H1 (cell line): Measurements from ENCODE around the gene PLCB1. TPM values are rescaled to one million over a fixed set of nuclear protein-coding genes. Genes with fewer than 3 reads are reported as not detected.

Source experiments
- CTCF ChIA-PET: fragments of 300-600 bp; sonication (Branson Sonifier 250); formaldehyde crosslinking; loops from one replicate; lab custom pipeline; 2021; ENCODE audit not compliant: partially characterized antibody; lab: Charles Lee
- POLR2A ChIA-PET: fragments of 300-600 bp; sonication (Branson Sonifier 250); formaldehyde crosslinking; loops from one replicate; lab custom pipeline; 2021; ENCODE audit warnings: inconsistent platforms; ENCODE audit not compliant: partially characterized antibody; lab: Charles Lee
- DNase-seq, 2 experiments: peaks; one replicate each; pipeline versions ENCODE4 v3.0.0 to v3.0.0-alpha.2; 2010 to 2022; ENCODE audit warnings: low spot score in 2 of 2, low read depth in 1 of 2, mixed read lengths in 1 of 2
- FAIRE-seq: peaks from 2 replicates; lab custom pipeline; 2011; peaks lifted over from hg19 to GRCh38; lab: Jason Lieb, UNC
- H2AFZ ChIP-seq: 2 replicates; pipeline ENCODE4 v1.8.1; 2012; ENCODE audit warnings: low read length, inconsistent platforms
- H2AK5ac ChIP-seq: 2 replicates; pipeline ENCODE4 v1.6.1; 2013; ENCODE audit warnings: low read depth, low read length
- H2BK120ac ChIP-seq: replicated peaks from 2 replicates; pipeline ENCODE3; 2013; ENCODE audit warnings: low read depth, low read length, inconsistent platforms
- H2BK12ac ChIP-seq: 2 replicates; pipeline ENCODE4 v1.6.1; 2013; ENCODE audit warnings: low read depth, low read length
- H2BK15ac ChIP-seq: 2 replicates; pipeline ENCODE4 v1.6.1; 2013; ENCODE audit warnings: low read length
- H2BK20ac ChIP-seq: 2 replicates; pipeline ENCODE4 v1.6.1; 2013; ENCODE audit warnings: low read length
- H2BK5ac ChIP-seq: 2 replicates; pipeline ENCODE4 v1.6.1; 2013; ENCODE audit warnings: low read depth, low read length
- H3K14ac ChIP-seq: 2 replicates; pipeline ENCODE4 v1.6.1; 2013; ENCODE audit warnings: inconsistent platforms; ENCODE audit not compliant: insufficient read length
- H3K18ac ChIP-seq: 2 replicates; pipeline ENCODE4 v1.6.1; 2013; ENCODE audit warnings: low read length; ENCODE audit errors: extremely low read depth
- H3K23ac ChIP-seq: 2 replicates; pipeline ENCODE4 v1.6.1; 2013; ENCODE audit warnings: inconsistent platforms; ENCODE audit not compliant: insufficient read length
- H3K23me2 ChIP-seq: 2 replicates; pipeline ENCODE4 v1.6.1; 2013; ENCODE audit warnings: low read depth, low read length
- H3K27ac ChIP-seq: 2 replicates; pipeline ENCODE4 v1.6.1; 2011; ENCODE audit warnings: low read depth, low read length, inconsistent platforms
- H3K27me3 ChIP-seq, 4 experiments: replicated peaks in 1 of 4; 1 replicate in 1 of 4; 2 replicates in 3 of 4; pipeline versions ENCODE4 v1.6.1 to v1.8.1; 2011 to 2013; ENCODE audit warnings: low read length in 3 of 4, mild to moderate bottlenecking in 3 of 4, inconsistent platforms in 2 of 4, mixed read lengths in 2 of 4, moderate library complexity in 1 of 4; ENCODE audit not compliant: control insufficient read depth in 3 of 4, insufficient read depth in 3 of 4; ENCODE audit errors: extremely low read depth in 1 of 4
- H3K36me3 ChIP-seq, 4 experiments: 2 replicates each; pipeline versions ENCODE4 v1.6.1 to v1.8.1; 2011 to 2013; ENCODE audit warnings: mild to moderate bottlenecking in 4 of 4, low read length in 3 of 4, moderate library complexity in 2 of 4, control low read depth in 1 of 4, inconsistent platforms in 1 of 4; ENCODE audit not compliant: insufficient read depth in 4 of 4, control insufficient read depth in 2 of 4
- H3K4ac ChIP-seq: replicated peaks from 2 replicates; pipeline ENCODE3; 2013; ENCODE audit warnings: low read length, low read depth, mixed read lengths, inconsistent platforms; ENCODE audit not compliant: insufficient read length
- H3K4me1 ChIP-seq, 4 experiments: replicated peaks in 1 of 4; 1 replicate in 1 of 4; 2 replicates in 3 of 4; pipeline versions ENCODE4 v1.6.1 to v1.8.1; 2011 to 2013; ENCODE audit warnings: low read length in 3 of 4, inconsistent platforms in 2 of 4, mixed read lengths in 1 of 4; ENCODE audit not compliant: insufficient read depth in 4 of 4, control insufficient read depth in 3 of 4
- H3K4me2 ChIP-seq, 2 experiments: 2 replicates each; pipeline versions ENCODE4 v1.6.1 to v1.8.1; 2011 to 2013; ENCODE audit warnings: low read depth in 2 of 2, low read length in 2 of 2, control low read depth in 1 of 2, inconsistent platforms in 1 of 2, mild to moderate bottlenecking in 1 of 2; ENCODE audit not compliant: insufficient read depth in 1 of 2
- H3K4me3 ChIP-seq, 4 experiments: fragments of 200-600, 300-600 bp in 1 of 4; sonication (generic), shearing (Covaris generic), sonication (Bioruptor Twin) in 1 of 4; 2 replicates each; pipeline versions ENCODE4 v1.5.1 to v1.8.1; 2011 to 2016; ENCODE audit warnings: low read length in 4 of 4, low read depth in 3 of 4, control low read depth in 2 of 4, inconsistent platforms in 2 of 4, mild to moderate bottlenecking in 2 of 4, mixed read lengths in 1 of 4, moderate library complexity in 1 of 4; ENCODE audit not compliant: insufficient read depth in 2 of 4; ENCODE audit errors: extremely low read depth in 1 of 4
- H3K56ac ChIP-seq: replicated peaks from 2 replicates; pipeline ENCODE3; 2013; ENCODE audit warnings: low read depth, mild to moderate bottlenecking, mixed read lengths, low read length, inconsistent platforms; ENCODE audit not compliant: insufficient read length
- H3K79me1 ChIP-seq: 2 replicates; pipeline ENCODE4 v1.6.1; 2013; ENCODE audit warnings: low read depth, low read length, control low read depth
- H3K79me2 ChIP-seq, 2 experiments: 2 replicates each; pipeline versions ENCODE4 v1.6.1 to v1.8.1; 2012 to 2013; ENCODE audit warnings: low read length in 2 of 2, mild to moderate bottlenecking in 2 of 2, inconsistent platforms in 1 of 2; ENCODE audit not compliant: insufficient read depth in 2 of 2, control insufficient read depth in 1 of 2
- H3K9ac ChIP-seq, 4 experiments: replicated peaks in 1 of 4; 1 replicate in 1 of 4; 2 replicates in 3 of 4; pipeline versions ENCODE4 v1.6.1 to v1.8.1; 2011 to 2013; ENCODE audit warnings: low read depth in 3 of 4, low read length in 3 of 4, control low read depth in 2 of 4, mild to moderate bottlenecking in 2 of 4, moderate library complexity in 2 of 4, inconsistent platforms in 1 of 4; ENCODE audit errors: extremely low read depth in 1 of 4
- H3K9me3 ChIP-seq, 2 experiments: 2 replicates each; pipeline versions ENCODE4 v1.6.1 to v1.8.1; 2012 to 2013; ENCODE audit warnings: mild to moderate bottlenecking in 2 of 2, moderate library complexity in 2 of 2, control low read depth in 1 of 2, inconsistent platforms in 1 of 2, low read depth in 1 of 2, low read length in 1 of 2, mixed read lengths in 1 of 2; ENCODE audit not compliant: insufficient read depth in 2 of 2
- H4K20me1 ChIP-seq, 2 experiments: replicated peaks in 1 of 2; 2 replicates each; pipeline versions ENCODE3 to v1.8.1; 2011 to 2013; ENCODE audit warnings: inconsistent platforms in 2 of 2, low read length in 2 of 2, mild to moderate bottlenecking in 1 of 2; ENCODE audit not compliant: insufficient read depth in 2 of 2, control insufficient read depth in 1 of 2
- H4K5ac ChIP-seq: 2 replicates; pipeline ENCODE4 v1.6.1; 2013; ENCODE audit warnings: low read length, low read depth, mixed read lengths, inconsistent platforms; ENCODE audit not compliant: insufficient read length
- H4K8ac ChIP-seq: 2 replicates; pipeline ENCODE4 v1.8.0; 2013; ENCODE audit warnings: mild to moderate bottlenecking, moderate library complexity, low read length, inconsistent platforms; ENCODE audit not compliant: insufficient read depth; ENCODE audit errors: extremely low read depth
- H4K91ac ChIP-seq: replicated peaks from 2 replicates; pipeline ENCODE3; 2013; ENCODE audit warnings: low read length, mixed read lengths, inconsistent platforms; ENCODE audit not compliant: insufficient read length
- CEBPB ChIP-seq: IDR thresholded peaks from 2 replicates; pipeline ENCODE4 v1.6.1; 2012; ENCODE audit warnings: low read depth, low read length
- MAFK ChIP-seq: IDR thresholded peaks from 2 replicates; pipeline ENCODE4 v1.6.1; 2012; ENCODE audit warnings: low read depth, mild to moderate bottlenecking, improper control_type of control experiment, low read length
- TCF12 ChIP-seq: IDR thresholded peaks from 2 replicates; pipeline ENCODE4 v1.6.1; 2011; ENCODE audit warnings: low read depth, mild to moderate bottlenecking, low read length
- WGBS, 2 experiments: shearing (Covaris generic) in 1 of 2; methylation state at CpG; one replicate each; pipeline versions ENCODE4 v1.1.6 to v1.1.7; 2013 to 2015; ENCODE audit warnings: low lambda C conversion rate in 2 of 2, mixed read lengths in 2 of 2, inconsistent platforms in 1 of 2, low coverage in 1 of 2, missing lambda C conversion rate in 1 of 2; ENCODE audit not compliant: insufficient replicate concordance in 2 of 2, insufficient coverage in 1 of 2, insufficient read length in 1 of 2; ENCODE audit errors: extremely low coverage in 1 of 2, missing lambda C conversion rate in 1 of 2; 5-methylcytosine and 5-hydroxymethylcytosine counted together
- polyA plus RNA-seq, 7 experiments: library from polyadenylated mRNA; depleted of rRNA in 3 of 7; stranded (reverse) in 5 of 7; unstranded in 2 of 7; fragments of >200 nt in 5 of 7; fragments of 200-250 nt in 2 of 7; gene quantifications; 1 replicate in 5 of 7; 2 replicates in 1 of 7; 4 replicates in 1 of 7; pipeline versions ENCODE4 v1.2.1 to v1.2.3, GENCODE V29; 2011 to 2013; ENCODE audit warnings: missing spikeins in 2 of 7, mixed read lengths in 2 of 7
- total RNA-seq: library from RNA; stranded (reverse); fragmentation: NEBNext Ultra II Directional; extraction: Animal tissue kit (Norgen Biotek cat#: 25700); gene quantifications from 2 replicates; pipeline ENCODE4 v1.2.1, GENCODE V29; 2021

The PLCB1 gene
- total and polyA plus RNA-seq, 2 of the 8 experiments (the other 6 are each of a cell fraction or from before 2014, with no cell fraction given) = 2.6 to 9.1 TPM

DNA sequence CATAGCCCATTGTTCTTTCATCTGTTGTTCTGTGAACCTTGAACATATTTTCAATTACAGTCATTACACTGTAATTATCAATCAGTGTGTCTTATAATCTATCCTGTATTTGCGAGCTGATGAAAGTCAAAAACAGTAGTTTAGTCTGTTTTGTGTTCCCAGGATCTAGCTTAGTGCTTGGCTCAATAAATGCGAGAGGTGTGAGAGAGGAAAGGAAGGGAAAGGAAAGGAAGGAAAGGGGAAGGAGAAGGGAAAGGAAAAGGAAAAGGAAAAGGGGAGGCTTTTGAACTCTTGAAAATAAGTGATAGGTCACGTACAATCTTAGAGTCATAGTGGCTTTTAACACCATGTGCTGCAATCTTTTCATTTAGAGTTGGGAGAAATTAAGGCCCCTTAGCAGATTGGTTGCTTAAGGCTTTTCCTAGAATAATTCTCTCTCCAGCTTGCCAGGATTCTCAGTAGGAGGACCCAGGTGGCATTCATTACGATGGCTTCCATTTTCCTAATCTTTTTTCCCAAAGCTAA lies 503.0 kb downstream of the PLCB1 start:
- H3K4me2 ChIP-seq = no peak overlapping the region
- H3K9me3 ChIP-seq = peaks cover 0 to 3% of the 10 kb centered on the region in 2 experiments; a peak in 1 of 4 replicates
- H3K4me3 ChIP-seq = no peak overlapping the region
- H3K56ac ChIP-seq = no peak overlapping the region
- no peak overlapping the region for H2BK5ac ChIP-seq
- ChIA-PET CTCF (interaction anchor here (0.9 to 1.2 kb wide), 3 partner anchors 13 to 86 kb away, joined by 3 read pairs; no protein-coding TSS in a partner anchor), POLR2A (interaction anchor here (0.6 to 1.2 kb wide), 2 partner anchors 12 to 15 kb away, joined by 3 read pairs; no protein-coding TSS in a partner anchor)
- H2BK15ac ChIP-seq = no peak overlapping the region
- H3K14ac ChIP-seq = no peak overlapping the region
- no peak overlapping the region for H4K8ac ChIP-seq
- no peaks in the 10 kb centered on the region; the same call in none of the 2 replicates for H3K79me1 ChIP-seq
- no peak overlapping the region for H2BK120ac ChIP-seq
- no peaks in the 10 kb centered on the region for H4K20me1 ChIP-seq
- no peak overlapping the region for H3K18ac ChIP-seq
- 94% methylated on average over 4 of the region's 4 CpGs; no CpG with 5 or more reads in 1 of the 2 experiments for WGBS, 2 experiments
- H3K79me2 ChIP-seq = no peaks in the 10 kb centered on the region
- DNase-seq (no peak), FAIRE-seq (no peak)
- no peak overlapping the region for H3K4ac ChIP-seq
- no peak overlapping the region for H4K5ac ChIP-seq
- no peak overlapping the region for H2AFZ ChIP-seq
- no peak overlapping the region for H3K9ac ChIP-seq
- no peak overlapping the region for H3K27ac ChIP-seq
- no peak overlapping the region for H2BK12ac ChIP-seq
- no peak overlapping the region for H2AK5ac ChIP-seq
- H3K23ac ChIP-seq = no peak overlapping the region
- no peaks in the 10 kb centered on the region for H3K36me3 ChIP-seq
- no peaks in the 10 kb centered on the region for H3K4me1 ChIP-seq
- H3K27me3 ChIP-seq = no peaks in the 10 kb centered on the region
- no peaks in the 10 kb centered on the region for H3K23me2 ChIP-seq
- H2BK20ac ChIP-seq = no peak overlapping the region
- no peak overlapping the region for H4K91ac ChIP-seq
- TF ChIP-seq MAFK = no peak
- no peak for TF ChIP-seq TCF12
- no peak for TF ChIP-seq CEBPB
